Muscle of back (tissue), 11 donors: ENCODE measurements around the gene ALKBH1. TPM values are rescaled to one million over a fixed set of nuclear protein-coding genes. Genes with fewer than 3 reads are reported as not detected.
A peak's percentile ranks its signal among the peaks of the same experiment; 100 is the strongest.
"Not testable (repeated sequence)": the region's sequence is repeated elsewhere in the genome, so short reads cannot be mapped to it uniquely, and the experiment has no call there.

Source experiments
- DNase-seq, 3 donors: peaks; one replicate each; pipeline versions ENCODE4 v3.0.0 to v3.0.0-alpha.2; 2013
- polyA plus RNA-seq, 10 donors: library from polyadenylated mRNA; unstranded; fragments of 120-200 nt; gene quantifications; one replicate each; pipeline ENCODE4 v1.2.1, GENCODE V29; 2013; ENCODE audit not compliant: insufficient read length in 10 of 10

The ALKBH1 gene
- polyA plus RNA-seq, 10 donors = 8.8 to 12.1 (median 10.5) TPM

- no peak for DNase-seq
Observed at GRCh38 chr14:77681196-77682157, 26.3 kb downstream of the ALKBH1 start.

GRCh38 chr14:77674931-77675330 is 32.9 kb downstream of the ALKBH1 start:
- no peak for DNase-seq

- no peak for DNase-seq
Observed at GRCh38 chr14:77673193-77673592, 34.6 kb downstream of the ALKBH1 start.

GRCh38 chr14:77667331-77667730 is 40.5 kb downstream of the ALKBH1 start:
- no peak for DNase-seq

- no peak for DNase-seq
Observed at GRCh38 chr14:77663293-77663692, 44.5 kb downstream of the ALKBH1 start.

- DNase-seq = not testable (repeated sequence)
Observed at GRCh38 chr14:77661562-77661961, 46.3 kb downstream of the ALKBH1 start.

GRCh38 chr14:77660754-77661153 is 47.1 kb downstream of the ALKBH1 start:
- DNase-seq = no peak

- DNase-seq = no peak
Observed at GRCh38 chr14:77659831-77660230, 48.0 kb downstream of the ALKBH1 start.

- DNase-seq = peak in 1 of 3 donors; percentile 18
Observed at GRCh38 chr14:77657280-77657679, 50.5 kb downstream of the ALKBH1 start.

- no peak for DNase-seq
Observed at GRCh38 chr14:77654001-77654441, 53.8 kb downstream of the ALKBH1 start.

GRCh38 chr14:77649326-77649725 is 58.5 kb downstream of the ALKBH1 start:
- no peak for DNase-seq

- no peak for DNase-seq
Observed at GRCh38 chr14:77648520-77649200, 59.2 kb downstream of the ALKBH1 start.

- no peak for DNase-seq
Observed at GRCh38 chr14:77647853-77648252, 60.0 kb downstream of the ALKBH1 start.

- DNase-seq = no peak
Observed at GRCh38 chr14:77646907-77647306, 60.9 kb downstream of the ALKBH1 start.

- no peak for DNase-seq
Observed at GRCh38 chr14:77645520-77646230, 62.1 kb downstream of the ALKBH1 start.

- no peak for DNase-seq
Observed at GRCh38 chr14:77642407-77642806, 65.4 kb downstream of the ALKBH1 start.

GRCh38 chr14:77641534-77642341 is 66.1 kb downstream of the ALKBH1 start:
- DNase-seq = peak; percentile 40 to 90 (median 68)

- no peak for DNase-seq
Observed at GRCh38 chr14:77640756-77641533, 66.9 kb downstream of the ALKBH1 start.

- peak in 1 of 3 donors; percentile 83 for DNase-seq
Observed at GRCh38 chr14:77638771-77639171, 69.1 kb downstream of the ALKBH1 start.

GRCh38 chr14:77635869-77636268 is 72.0 kb downstream of the ALKBH1 start:
- DNase-seq = not testable (repeated sequence)
